Measurements from ENCODE around the gene TMEM106A.
"Not testable (repeated sequence)": the region's sequence is repeated elsewhere in the genome, so short reads cannot be mapped to it uniquely, and the experiment has no call there.

Gene TMEM106A, protein sequence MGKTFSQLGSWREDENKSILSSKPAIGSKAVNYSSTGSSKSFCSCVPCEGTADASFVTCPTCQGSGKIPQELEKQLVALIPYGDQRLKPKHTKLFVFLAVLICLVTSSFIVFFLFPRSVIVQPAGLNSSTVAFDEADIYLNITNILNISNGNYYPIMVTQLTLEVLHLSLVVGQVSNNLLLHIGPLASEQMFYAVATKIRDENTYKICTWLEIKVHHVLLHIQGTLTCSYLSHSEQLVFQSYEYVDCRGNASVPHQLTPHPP

DNA sequence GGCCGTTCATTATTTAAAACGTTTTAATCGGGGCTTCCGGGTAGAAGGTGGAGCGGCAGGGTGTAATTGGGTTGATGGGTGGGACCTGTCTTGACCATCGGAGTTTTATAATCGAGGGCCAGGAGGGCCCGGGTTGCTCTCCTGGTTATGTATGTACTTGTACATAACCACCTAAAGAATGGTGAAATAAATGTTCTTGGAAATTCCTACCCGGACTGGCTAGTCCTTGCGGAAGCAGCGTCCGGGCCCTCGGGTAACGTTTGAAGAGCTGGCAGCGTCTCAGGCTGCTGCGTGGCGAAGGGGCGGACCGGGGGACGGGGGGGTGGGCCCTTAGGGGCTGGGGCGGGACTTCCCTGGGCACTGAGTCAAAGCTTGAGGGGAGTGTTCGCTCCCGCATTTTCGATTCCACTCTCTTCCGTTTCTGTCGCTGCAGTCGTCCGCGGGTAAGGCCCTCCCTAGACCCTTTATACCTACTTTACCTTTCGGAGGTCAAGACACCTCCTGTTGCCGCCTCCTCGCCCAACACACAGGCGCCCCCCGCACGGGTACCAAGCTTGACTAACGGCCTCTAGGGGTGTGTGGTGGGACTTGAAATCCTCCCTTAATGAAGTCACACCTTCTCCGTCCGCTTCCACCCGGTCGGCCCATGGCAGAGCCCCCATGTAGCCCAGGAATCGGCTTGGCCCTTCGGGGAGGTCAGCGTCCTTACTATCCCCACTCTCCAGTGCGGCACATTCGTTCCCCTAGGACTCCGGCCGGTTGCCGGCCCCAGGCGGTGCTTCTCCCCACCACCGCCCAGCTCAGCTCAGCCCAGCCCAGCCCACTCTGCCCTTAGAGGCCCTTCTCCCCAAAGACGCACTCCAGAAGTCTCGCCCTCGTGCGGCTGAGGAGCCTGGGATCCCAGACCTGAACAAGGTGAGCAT lies at the start of gene TMEM106A:
Gene TMEM106A, plus strand, starts transcription at position 396 of the 923 bp plus-strand sequence. CDS start 1,167 bp downstream, outside the sequence.
- in situ Hi-C loops (cut with MboI; ENCODE audit: low pct_unique_long_range_greater_than_20kb, low sequenced_read_pairs) = loop anchor here (25.0 kb wide), 1 partner anchor 101 kb away; no protein-coding TSS in a partner anchor
- peak; percentile 81 for DNase-seq

- DNase-seq; in situ Hi-C loops (cut with MboI; ENCODE audit: low pct_unique_long_range_greater_than_20kb, low sequenced_read_pairs): not testable (repeated sequence)
These were observed 45.7 kb upstream of the TMEM106A start for GRCh38 chr17:43165971-43166370.

GRCh38 chr17:43169561-43170139 lies 42.0 kb upstream of the TMEM106A start:
- no peak for DNase-seq
- in situ Hi-C loops (cut with MboI; ENCODE audit: low pct_unique_long_range_greater_than_20kb, low sequenced_read_pairs) = no loop called here

- DNase-seq = peak; percentile 97
These were observed 41.4 kb upstream of the TMEM106A start for GRCh38 chr17:43170140-43170765.

GRCh38 chr17:43170766-43171585 lies 40.7 kb upstream of the TMEM106A start, which contains the start of gene NBR1:
TSS of gene NBR1 (plus strand) at chr17:43171214. CDS start at chr17:43175800, 4,586 bp downstream.
- DNase-seq = peak; percentile 100
- in situ Hi-C loops (cut with MboI; ENCODE audit: low pct_unique_long_range_greater_than_20kb, low sequenced_read_pairs) = no loop called here

More at GRCh38 chr17:43170140-43170765, 41.4 kb upstream of the TMEM106A start:
- in situ Hi-C loops (cut with MboI; ENCODE audit: low pct_unique_long_range_greater_than_20kb, low sequenced_read_pairs) = no loop called here

GRCh38 chr17:43171586-43172487 lies 39.8 kb upstream of the TMEM106A start:
- peak; percentile 88 for DNase-seq
- in situ Hi-C loops (cut with MboI; ENCODE audit: low pct_unique_long_range_greater_than_20kb, low sequenced_read_pairs) = no loop called here

DNA sequence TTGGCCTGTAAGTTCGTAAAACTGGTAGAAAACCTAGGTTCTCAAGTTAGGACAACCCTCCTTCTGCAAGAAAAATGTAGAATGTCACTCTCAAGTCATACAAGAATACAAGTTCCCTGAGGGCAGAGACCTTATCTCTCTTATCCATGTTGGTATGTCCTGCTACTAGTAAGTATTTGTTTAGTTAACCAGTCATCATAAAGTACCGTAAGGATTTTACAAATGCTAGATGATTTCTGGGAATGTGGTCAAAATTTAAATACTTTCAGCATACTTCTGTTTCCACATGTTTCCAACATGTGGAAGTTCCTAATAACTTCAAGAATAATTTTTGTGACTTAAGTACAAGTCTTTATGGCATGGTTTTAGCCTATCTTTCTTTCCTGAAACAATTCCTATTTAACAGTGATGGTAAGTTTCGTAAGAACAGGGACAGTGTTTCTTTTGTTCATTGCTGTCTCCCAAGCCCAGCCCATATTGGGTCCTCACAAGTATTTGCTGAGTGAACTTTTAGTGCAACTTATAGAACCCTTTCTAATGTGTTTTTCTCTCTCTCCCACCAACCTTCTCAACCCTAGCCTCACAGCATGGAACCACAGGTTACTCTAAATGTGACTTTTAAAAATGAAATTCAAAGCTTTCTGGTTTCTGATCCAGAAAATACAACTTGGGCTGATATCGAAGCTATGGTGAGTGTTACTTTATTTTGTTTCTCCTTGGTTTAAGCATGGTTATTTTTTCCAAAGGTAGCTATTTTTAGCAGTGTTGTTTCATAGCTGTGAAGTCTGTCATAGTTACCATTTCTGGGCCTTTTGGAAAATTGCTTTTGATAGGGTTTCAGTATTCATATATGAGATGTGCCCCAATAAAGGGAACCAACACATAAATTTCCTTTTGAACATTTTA lies 36.2 kb upstream of the TMEM106A start:
- in situ Hi-C loops (cut with MboI; ENCODE audit: low pct_unique_long_range_greater_than_20kb, low sequenced_read_pairs) = no loop called here
- no peak for DNase-seq

DNA sequence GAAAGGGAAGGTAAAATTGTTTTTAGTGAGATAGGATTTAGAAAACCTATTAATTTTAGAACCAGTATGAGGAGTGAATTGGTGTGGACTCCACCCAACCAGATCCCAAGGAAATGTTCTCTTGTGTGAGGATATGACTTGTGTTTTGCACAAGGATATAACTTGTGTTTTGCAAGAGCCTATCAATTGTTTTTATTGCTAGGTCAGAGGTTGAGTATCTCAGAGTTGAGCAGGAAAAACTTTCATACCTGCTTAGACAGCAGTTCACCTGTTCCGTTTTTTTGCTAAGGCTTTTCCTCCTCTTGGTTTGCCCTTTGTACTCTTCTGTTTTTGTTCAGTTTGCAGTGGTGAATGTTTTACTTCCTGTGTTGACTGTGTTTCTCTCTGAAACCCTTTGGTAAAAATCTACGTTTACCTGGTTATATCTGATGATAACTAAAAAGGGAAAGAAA lies 35.5 kb upstream of the TMEM106A start:
- DNase-seq = no peak
- in situ Hi-C loops (cut with MboI; ENCODE audit: low pct_unique_long_range_greater_than_20kb, low sequenced_read_pairs) = no loop called here

GRCh38 chr17:43183921-43184320 lies 27.8 kb upstream of the TMEM106A start:
- in situ Hi-C loops (cut with MboI; ENCODE audit: low pct_unique_long_range_greater_than_20kb, low sequenced_read_pairs) = no loop called here
- DNase-seq = no peak

GRCh38 chr17:43186656-43187055 lies 25.0 kb upstream of the TMEM106A start:
- DNase-seq; in situ Hi-C loops (cut with MboI; ENCODE audit: low pct_unique_long_range_greater_than_20kb, low sequenced_read_pairs): not testable (repeated sequence)

DNA sequence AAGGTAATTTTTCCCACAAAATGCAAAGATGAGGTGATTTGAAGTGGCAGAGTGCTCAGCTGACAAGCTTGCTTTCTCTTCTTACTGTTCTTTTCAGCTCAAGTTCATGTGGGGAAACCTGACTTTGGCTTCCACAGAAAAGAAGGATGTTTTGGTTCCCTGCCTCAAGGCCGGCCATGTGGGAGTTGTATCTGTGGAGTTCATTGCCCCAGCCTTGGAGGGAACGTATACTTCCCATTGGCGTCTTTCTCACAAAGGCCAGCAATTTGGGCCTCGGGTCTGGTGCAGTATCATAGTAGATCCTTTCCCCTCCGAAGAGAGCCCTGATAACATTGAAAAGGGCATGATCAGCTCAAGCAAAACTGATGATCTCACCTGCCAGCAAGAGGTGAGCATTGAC lies 18.4 kb upstream of the TMEM106A start:
- in situ Hi-C loops (cut with MboI; ENCODE audit: low pct_unique_long_range_greater_than_20kb, low sequenced_read_pairs) = no loop called here

DNA sequence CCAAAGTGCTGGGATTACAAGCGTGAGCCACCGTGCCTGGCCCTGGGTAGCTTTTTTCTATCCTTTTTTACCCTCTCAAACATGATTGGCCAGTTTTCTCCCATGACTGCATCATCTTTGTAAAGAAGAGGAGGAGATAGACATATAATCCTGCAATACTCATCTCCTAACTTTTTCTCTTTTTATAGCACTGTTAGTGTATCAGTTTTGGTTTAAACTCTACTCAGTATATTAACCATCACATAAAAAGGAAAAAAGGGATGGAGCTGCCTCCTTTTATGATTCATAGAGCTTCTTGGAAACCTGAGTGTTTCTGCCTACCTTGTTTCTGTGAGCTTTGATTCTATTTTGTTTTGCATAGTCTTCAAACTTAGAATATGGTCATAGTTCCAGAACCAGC lies 12.0 kb upstream of the TMEM106A start:
- DNase-seq = no peak
- in situ Hi-C loops (cut with MboI; ENCODE audit: low pct_unique_long_range_greater_than_20kb, low sequenced_read_pairs) = loop anchor here (25.0 kb wide), 1 partner anchor 113 kb away; no protein-coding TSS in a partner anchor

More for the DNA sequence above, 18.4 kb upstream of the TMEM106A start:
- DNase-seq = no peak

DNA sequence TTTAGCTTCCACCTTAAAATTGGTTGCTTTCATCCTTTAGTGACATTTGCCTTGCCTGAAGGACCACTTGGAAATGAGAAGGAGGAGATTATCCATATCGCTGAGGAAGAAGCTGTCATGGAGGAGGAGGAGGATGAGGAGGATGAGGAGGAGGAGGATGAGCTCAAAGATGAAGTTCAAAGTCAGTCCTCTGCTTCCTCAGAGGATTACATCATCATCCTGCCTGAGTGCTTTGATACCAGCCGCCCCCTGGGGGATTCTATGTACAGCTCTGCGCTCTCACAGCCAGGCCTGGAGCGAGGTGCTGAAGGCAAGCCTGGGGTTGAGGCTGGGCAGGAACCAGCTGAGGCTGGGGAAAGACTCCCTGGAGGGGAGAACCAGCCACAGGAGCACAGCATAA lies 11.5 kb upstream of the TMEM106A start:
- no peak for DNase-seq
- in situ Hi-C loops (cut with MboI; ENCODE audit: low pct_unique_long_range_greater_than_20kb, low sequenced_read_pairs) = loop anchor here (25.0 kb wide), 1 partner anchor 112 kb away; no protein-coding TSS in a partner anchor

DNA sequence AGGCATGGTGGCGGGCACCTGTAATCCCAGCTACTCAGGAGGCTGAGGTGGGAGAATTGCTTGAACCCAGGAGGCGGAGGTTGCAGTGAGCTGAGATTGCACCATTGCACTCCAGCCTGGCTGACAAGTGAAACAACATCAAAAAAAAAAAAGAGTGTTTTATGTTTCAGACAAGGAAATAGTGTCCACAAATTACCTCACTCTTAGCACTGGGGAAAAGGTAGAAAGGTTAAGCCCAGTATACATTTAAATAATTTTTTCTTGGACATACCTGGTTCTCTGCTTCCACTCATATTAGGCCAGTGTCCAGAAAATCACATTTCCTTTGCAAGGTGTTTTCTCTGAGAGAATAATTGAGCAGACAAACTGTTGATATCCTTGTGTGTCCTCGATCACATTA lies 8.7 kb upstream of the TMEM106A start:
- in situ Hi-C loops (cut with MboI; ENCODE audit: low pct_unique_long_range_greater_than_20kb, low sequenced_read_pairs) = loop anchor here (25.0 kb wide), 1 partner anchor 109 kb away; no protein-coding TSS in a partner anchor
- not testable (repeated sequence) for DNase-seq

DNA sequence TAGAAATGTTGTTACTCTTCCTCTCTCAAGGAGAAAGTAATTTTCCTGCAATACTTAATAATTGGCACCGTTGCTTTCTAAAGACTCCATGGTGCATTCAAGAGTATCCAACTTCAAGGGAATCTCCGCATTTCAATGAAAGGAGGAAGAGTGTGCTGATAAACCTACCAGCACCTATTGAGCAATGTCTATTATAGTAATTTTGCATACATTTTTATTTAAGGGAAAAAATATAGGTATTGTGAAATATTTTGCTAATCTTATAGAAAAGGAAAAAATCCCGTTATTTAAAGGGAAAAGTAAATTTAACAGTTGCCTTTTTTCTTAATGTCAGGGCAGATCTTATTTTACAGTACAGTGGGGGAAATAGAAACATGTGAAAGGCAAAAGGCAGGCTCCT lies 1.1 kb upstream of the TMEM106A start:
- no peak for DNase-seq
- in situ Hi-C loops (cut with MboI; ENCODE audit: low pct_unique_long_range_greater_than_20kb, low sequenced_read_pairs) = loop anchor here (25.0 kb wide), 1 partner anchor 102 kb away; no protein-coding TSS in a partner anchor

- DNase-seq = no peak
- in situ Hi-C loops (cut with MboI; ENCODE audit: low pct_unique_long_range_greater_than_20kb, low sequenced_read_pairs) = loop anchor here (25.0 kb wide), 1 partner anchor 101 kb away; no protein-coding TSS in a partner anchor
These were observed 574 bp upstream of the TMEM106A start for GRCh38 chr17:43211123-43211479.

Data from KBM-7 (cell line).